Measurements from ENCODE around the gene IGFBP7. TPM values are rescaled to one million over a fixed set of nuclear protein-coding genes. Genes with fewer than 3 reads are reported as not detected.

The IGFBP7 gene
- total RNA-seq, 2 experiments from 2014 or later, result not detected

- no peak for TF ChIP-seq CTCF (conservative IDR thresholded peaks at IDR 0.05; ENCODE audit: low read length)
- TF ChIP-seq EZH2phosphoT487 (IDR thresholded peaks at IDR 0.05; ENCODE audit: borderline replicate concordance, low read depth, low read length), result no peak
- H2AFZ ChIP-seq (ENCODE audit: low read length), result no peak overlapping the region
- H4K20me1 ChIP-seq (ENCODE audit: insufficient read depth, low read length), result no peaks in the 10 kb centered on the region
- H3K9me3 ChIP-seq (ENCODE audit: low read length), result no peaks in the 10 kb centered on the region
- no peaks in the 10 kb centered on the region for H3K9me2 ChIP-seq (ENCODE audit: insufficient read depth, low read length)
- H3K4me3 ChIP-seq (ENCODE audit: low read depth, low read length, poor library complexity, severe bottlenecking), result no peak overlapping the region
- H3K4me1 ChIP-seq (ENCODE audit: insufficient read depth, low read length, poor library complexity, severe bottlenecking), result no peaks in the 10 kb centered on the region
- no peaks in the 10 kb centered on the region for H3K36me3 ChIP-seq (ENCODE audit: insufficient read depth, low read length)
- no peak overlapping the region for H3K27ac ChIP-seq (ENCODE audit: low read depth, low read length, poor library complexity, severe bottlenecking)
- intact Hi-C loops (cut with micrococcal nuclease; ENCODE audit: unreplicated experiment), result no loop called here
- no peak overlapping the region for H3K4me2 ChIP-seq (ENCODE audit: low read length)
- ChIA-PET CTCF (ENCODE audit: unreplicated experiment) (no interaction called here), POLR2A (no interaction called here)
- no peaks in the 10 kb centered on the region for H3K79me2 ChIP-seq (ENCODE audit: insufficient read depth, low read depth, low read length)
- no TSS peak for BruUV-seq (replicated peaks)
- no peak for DNase-seq (ENCODE audit: low spot score)
These were observed 12.8 kb upstream of the IGFBP7 start for GRCh38 chr4:57122959-57123358.

- H3K9me2 ChIP-seq (ENCODE audit: insufficient read depth, low read length), result no peaks in the 10 kb centered on the region
- H3K9me3 ChIP-seq (ENCODE audit: low read length), result no peaks in the 10 kb centered on the region
- POLR2A ChIA-PET, result interaction anchor here (0.6 kb wide), 1 partner anchor 1716 kb away, joined by 3 read pairs; no protein-coding TSS in a partner anchor
- H2AFZ ChIP-seq (ENCODE audit: low read length), result no peak overlapping the region
- H3K4me3 ChIP-seq (ENCODE audit: low read depth, low read length, poor library complexity, severe bottlenecking), result no peak overlapping the region
- DNase-seq (ENCODE audit: low spot score), result no peak
- no peaks in the 10 kb centered on the region for H3K36me3 ChIP-seq (ENCODE audit: insufficient read depth, low read length)
- TF ChIP-seq CTCF (conservative IDR thresholded peaks at IDR 0.05; ENCODE audit: low read length) (no peak), EZH2phosphoT487 (IDR thresholded peaks at IDR 0.05; ENCODE audit: borderline replicate concordance, low read depth, low read length) (no peak)
- CTCF ChIA-PET (ENCODE audit: unreplicated experiment), result no interaction called here
- no peaks in the 10 kb centered on the region for H4K20me1 ChIP-seq (ENCODE audit: insufficient read depth, low read length)
- no peak overlapping the region for H3K27ac ChIP-seq (ENCODE audit: low read depth, low read length, poor library complexity, severe bottlenecking)
- intact Hi-C loops (cut with micrococcal nuclease; ENCODE audit: unreplicated experiment), result no loop called here
- BruUV-seq (replicated peaks), result no TSS peak
- H3K4me1 ChIP-seq (ENCODE audit: insufficient read depth, low read length, poor library complexity, severe bottlenecking), result no peaks in the 10 kb centered on the region
- H3K79me2 ChIP-seq (ENCODE audit: insufficient read depth, low read depth, low read length), result no peaks in the 10 kb centered on the region
- no peak overlapping the region for H3K4me2 ChIP-seq (ENCODE audit: low read length)
These were observed 9.0 kb upstream of the IGFBP7 start for GRCh38 chr4:57119054-57119651.

- no peak for DNase-seq (ENCODE audit: low spot score)
- intact Hi-C loops (cut with micrococcal nuclease; ENCODE audit: unreplicated experiment), result no loop called here
- CTCF ChIA-PET (ENCODE audit: unreplicated experiment), result no interaction called here
- H3K4me3 ChIP-seq (ENCODE audit: low read depth, low read length, poor library complexity, severe bottlenecking), result no peak overlapping the region
- no TSS peak for BruUV-seq (replicated peaks)
- H3K27ac ChIP-seq (ENCODE audit: low read depth, low read length, poor library complexity, severe bottlenecking), result no peak overlapping the region
- no peaks in the 10 kb centered on the region for H4K20me1 ChIP-seq (ENCODE audit: insufficient read depth, low read length)
- H3K79me2 ChIP-seq (ENCODE audit: insufficient read depth, low read depth, low read length), result no peaks in the 10 kb centered on the region
- H3K9me2 ChIP-seq (ENCODE audit: insufficient read depth, low read length), result no peaks in the 10 kb centered on the region
- TF ChIP-seq CTCF (conservative IDR thresholded peaks at IDR 0.05; ENCODE audit: low read length), result no peak
- no peak for TF ChIP-seq EZH2phosphoT487 (IDR thresholded peaks at IDR 0.05; ENCODE audit: borderline replicate concordance, low read depth, low read length)
- no peaks in the 10 kb centered on the region for H3K9me3 ChIP-seq (ENCODE audit: low read length)
- POLR2A ChIA-PET, result interaction anchor here (1.0 kb wide), 1 partner anchor 24 kb away, joined by 3 read pairs; no protein-coding TSS in a partner anchor
- H3K4me1 ChIP-seq (ENCODE audit: insufficient read depth, low read length, poor library complexity, severe bottlenecking), result no peaks in the 10 kb centered on the region
- no peak overlapping the region for H3K4me2 ChIP-seq (ENCODE audit: low read length)
- H3K36me3 ChIP-seq (ENCODE audit: insufficient read depth, low read length), result no peaks in the 10 kb centered on the region
- H2AFZ ChIP-seq (ENCODE audit: low read length), result no peak overlapping the region
These were observed 7.3 kb upstream of the IGFBP7 start for GRCh38 chr4:57117491-57117890.
